NOMO-1 treated with dmso at 0.1 percent for 144 hours (cell line): ENCODE data around the gene RNF141.

Experiments used
- DNase-seq: peaks from one replicate; lab custom pipeline; 2025; ENCODE audit not compliant: unreplicated experiment; lab: John Stamatoyannopoulos, UW

The RNF141 gene

DNA sequence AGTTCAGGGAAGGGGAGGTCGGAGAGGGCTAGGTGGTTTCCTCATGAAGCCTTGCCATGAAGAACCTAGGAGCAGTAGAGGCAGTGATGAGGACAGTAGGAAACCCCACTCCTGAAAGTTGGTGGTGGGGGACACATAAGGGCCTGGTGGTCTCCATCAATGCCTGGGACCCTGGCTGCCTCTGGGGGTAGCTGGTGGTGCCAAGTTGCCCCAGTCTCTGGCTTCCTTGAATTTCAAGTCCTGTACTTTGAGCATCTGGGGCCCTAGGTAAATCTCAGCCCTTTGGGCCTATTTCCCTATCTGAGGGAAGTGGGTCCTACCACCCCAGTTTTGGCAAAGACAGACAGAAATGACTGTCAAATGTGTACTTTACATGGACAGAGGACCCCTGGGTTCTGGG, 57.8 kb downstream of the RNF141 start:
- DNase-seq = no peak

DNA sequence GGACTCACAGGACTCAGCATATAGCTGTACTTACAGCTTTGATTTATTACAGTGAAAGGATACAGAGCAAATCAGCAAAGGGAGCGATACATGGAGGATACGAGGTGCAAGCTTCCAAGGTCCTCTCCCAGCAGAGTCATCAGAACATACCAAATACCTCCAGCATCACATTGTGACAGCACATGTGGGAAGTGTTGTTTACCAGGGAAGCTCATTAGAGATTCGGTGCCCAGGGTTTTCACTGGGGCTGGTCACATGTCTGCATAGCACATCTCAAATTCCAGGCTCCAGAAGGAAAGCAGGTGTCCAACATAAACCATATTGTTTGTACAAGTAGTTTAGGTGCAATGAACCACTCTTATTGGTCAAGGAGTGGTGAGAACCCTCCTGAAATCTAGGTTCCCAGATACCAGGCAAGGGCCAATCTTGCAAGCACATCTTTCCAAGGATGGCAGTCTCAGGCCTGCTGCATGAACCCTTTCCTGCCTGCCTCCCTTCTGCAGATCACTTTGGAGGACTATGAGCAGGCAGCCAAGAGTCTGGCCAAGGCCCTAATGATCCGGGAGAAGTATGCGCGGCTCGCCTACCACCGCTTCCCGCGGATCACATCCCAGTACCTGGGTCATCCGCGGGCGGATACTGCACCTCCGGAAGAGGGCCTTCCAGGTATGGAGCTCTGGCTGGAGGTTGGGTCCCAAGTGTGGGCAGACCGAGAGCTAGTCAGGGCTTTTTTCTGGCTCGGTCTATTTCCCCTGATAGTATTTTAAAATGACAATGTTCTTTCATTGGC, 59.2 kb downstream of the RNF141 start:
- DNase-seq = no peak

DNA sequence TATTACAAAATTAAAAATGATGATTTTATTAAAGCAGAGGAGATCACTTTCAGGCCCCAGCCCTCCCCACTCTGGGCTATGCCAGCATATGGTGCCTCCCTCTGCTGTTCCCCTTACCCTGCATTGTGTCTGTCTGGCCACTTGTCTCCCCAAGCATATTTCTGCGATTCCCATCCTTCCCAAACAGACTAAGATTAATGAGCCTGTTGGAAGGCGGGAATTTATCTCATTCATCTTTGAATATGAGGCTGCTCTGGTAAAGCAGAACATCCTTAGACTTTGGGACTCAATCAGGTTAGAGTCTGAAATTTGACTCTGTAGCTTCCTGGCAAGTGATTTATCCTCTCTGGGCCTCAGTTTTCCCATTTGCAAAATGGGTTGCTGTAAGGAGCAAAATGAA, 60.2 kb downstream of the RNF141 start:
- DNase-seq = no peak

DNA sequence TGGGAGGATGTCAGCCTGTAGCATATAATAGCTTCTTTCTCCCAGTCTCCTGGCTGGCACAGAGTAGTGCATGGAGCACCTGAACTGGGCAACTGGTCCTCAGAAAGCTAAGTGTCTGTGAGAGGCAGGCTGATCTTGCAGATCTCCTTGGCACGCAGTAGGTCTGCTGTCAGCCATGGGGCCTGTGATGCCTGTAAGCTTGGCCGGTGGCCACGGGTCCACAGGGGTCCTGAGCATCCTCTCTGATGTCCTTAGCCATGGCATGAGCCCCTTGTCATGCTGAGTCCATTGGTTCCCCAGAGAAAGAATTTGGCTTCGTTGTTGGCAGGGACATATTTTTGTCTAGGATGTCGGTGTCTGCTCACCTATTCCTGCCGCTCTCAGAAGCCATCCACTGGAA, 61.0 kb downstream of the RNF141 start:
- DNase-seq = no peak

DNA sequence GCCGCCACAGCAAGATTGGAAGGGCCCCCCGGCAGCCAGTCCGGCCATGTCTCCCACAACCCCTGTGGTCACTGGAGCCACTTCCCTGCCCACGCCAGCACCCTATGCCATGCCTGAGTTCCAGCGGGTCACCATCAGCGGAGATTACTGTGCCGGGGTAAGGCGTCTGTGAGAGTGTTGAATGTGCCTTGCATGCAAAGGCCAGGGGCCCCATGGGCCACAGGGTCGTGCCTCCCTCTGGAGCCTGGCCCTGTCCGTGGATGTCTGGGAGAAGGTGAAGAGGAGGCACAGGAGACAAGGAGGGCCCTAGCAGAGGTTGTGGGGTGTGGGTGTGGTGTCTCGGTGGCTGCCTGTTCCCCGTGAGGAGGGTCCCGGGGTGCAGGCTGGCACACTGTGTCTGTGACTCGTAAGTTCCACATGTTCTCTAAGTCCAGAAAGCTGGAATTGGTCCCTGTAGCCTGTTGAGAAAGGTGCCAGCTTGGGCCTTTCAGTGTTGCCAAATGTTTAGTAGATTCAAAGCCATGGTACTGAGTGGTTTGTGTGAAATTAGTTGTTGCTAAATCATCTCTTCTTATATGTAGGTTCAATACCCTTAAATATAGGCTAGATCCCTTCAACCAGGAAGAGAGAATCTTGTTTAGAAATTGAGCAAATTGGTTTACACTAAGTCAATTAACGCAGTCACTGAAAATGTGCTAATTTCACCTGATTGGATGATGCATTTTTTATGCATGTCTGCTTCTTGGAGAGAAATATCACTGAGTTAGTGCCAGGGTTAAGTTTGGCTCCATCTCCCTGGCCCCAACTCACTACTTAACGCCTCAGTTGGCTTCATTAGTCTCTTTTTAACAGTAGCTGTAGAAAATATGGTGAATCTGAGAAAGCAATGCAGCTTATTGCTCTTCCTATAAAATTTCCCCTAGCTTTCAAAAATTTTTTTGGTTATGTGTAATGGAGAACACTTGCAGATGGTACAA, 62.1 kb downstream of the RNF141 start:
- DNase-seq = no peak

DNA sequence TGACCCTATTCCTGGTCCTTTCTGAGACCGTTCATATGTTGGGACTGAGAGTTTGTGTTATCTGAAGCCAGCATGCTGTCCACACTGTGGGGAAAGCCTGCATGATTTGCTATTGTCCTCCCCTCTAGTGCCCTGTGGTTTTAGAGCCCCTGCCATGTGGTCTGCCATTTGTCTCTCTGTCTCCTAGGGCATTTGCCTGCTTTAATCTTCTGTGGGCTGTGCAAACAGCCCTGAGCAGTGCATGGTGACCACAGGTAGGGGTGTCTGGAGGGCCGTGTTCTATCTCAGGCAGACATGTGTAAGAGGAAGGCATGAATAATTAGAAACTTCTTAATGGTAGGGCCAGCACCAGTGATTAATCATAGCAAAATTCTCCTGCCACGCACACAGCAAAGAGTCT, 62.9 kb downstream of the RNF141 start:
- DNase-seq = no peak

DNA sequence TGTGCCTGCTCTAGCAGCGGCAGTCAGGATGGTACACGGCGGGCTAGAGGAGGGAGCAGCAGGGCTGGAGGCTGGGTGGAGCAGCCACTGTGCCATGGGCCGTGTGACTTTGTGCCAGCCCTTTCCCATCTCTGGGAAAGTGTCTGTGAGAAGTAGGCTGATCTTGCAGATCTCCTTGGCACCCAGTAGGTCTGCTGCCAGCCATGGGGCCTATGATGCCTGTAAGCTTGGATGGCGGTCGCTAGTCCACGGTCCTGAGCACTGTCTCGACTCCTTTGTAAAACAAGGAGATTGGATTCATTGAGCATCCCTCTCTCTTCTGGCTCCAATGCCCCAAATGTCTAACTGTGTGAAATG, 63.3 kb downstream of the RNF141 start:
- no peak for DNase-seq

DNA sequence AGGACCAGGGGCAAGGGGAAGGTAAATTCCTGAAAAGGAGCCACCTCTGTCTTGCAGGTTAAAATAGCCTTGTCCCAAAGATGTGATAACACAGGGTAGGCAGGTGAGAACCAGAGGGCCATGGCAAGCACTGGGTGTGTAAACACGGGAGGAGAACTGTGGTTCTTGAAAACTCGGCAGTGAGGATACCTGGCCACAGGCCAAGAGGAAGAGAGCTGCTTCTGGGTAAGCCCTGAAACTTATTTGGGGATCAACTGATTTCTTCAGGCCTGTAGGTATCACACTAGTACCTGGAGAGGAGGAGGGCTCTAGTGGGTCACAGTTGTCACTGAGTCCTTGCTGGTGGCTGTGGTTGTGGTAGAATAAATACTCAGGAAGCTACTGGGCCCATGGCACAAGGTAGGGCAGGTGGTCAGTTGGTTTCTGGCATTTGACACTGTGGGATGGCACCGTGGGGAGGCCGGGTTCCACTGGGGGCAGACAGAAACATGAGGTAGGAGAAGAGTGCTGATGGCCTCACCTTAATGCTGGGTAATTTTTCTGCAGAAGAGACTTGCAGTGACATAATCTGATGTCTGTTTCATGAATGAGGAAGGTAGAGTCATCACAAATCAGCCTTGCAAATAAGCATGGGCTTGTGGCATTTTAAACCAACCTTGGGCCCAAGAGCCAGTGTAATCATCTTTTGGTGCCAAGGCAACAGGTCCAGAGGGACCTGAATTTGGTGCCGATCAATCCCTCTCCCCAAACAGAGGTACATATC, 63.9 kb downstream of the RNF141 start:
- DNase-seq = no peak

DNA sequence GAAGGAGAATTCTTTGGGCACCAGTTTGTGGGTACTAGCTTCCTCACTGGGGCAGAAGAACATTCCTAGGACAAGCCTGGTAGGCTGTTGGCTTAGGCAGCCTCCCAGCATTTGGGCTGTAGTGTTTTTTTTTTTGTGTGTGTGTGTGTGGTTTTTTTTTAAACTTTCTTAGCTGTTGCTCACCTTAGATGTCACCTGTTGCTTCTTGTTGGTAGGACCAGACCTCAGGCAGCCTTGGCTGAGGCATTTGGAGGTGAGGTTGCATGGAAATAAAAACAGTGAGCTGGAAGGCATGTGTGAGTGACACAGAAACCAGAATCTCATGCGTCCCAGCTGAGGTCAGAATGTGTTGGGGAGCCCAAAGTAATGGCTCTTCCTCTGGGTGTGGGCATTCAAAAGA, 64.6 kb downstream of the RNF141 start:
- no peak for DNase-seq

DNA sequence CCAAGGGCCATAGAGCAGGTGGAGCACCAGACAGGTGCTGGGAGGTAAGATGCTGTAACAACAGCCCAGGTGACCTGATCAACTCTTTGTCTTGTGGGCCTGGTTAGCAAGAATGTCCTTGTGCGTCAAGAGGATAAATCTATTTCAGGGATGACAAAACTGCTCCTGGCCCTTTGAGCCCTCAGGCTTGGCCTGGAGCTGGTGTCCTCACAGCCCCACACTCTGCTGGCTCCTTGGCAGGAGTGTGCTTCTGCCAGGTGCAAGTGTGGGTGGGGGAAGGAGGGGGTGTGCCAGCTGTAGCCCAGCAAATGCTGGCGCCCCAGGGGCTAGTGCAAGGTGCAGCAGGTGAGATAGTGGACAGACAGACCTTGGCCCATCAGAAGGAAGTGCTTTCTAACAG, 66.4 kb downstream of the RNF141 start:
- no peak for DNase-seq

DNA sequence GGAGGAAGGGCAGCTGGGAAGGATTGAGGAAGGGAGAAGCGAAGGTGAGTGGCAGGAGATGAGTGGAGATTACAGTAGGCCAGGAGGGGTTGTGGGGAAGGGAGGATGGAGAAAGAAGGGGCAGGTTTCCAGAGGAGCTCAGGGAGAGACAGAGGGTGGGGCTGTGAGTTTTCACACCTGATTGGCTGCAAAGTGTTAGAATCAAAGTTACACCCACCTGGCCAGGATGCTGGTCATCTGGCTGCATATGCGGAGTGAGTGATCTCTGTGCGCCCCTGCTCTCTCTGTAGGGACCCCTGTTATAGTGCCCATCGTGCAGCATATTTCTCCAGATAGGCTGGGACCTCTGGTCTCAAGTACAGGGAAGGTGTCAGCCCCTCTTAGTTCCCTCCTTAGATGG, 67.6 kb downstream of the RNF141 start:
- no peak for DNase-seq

DNA sequence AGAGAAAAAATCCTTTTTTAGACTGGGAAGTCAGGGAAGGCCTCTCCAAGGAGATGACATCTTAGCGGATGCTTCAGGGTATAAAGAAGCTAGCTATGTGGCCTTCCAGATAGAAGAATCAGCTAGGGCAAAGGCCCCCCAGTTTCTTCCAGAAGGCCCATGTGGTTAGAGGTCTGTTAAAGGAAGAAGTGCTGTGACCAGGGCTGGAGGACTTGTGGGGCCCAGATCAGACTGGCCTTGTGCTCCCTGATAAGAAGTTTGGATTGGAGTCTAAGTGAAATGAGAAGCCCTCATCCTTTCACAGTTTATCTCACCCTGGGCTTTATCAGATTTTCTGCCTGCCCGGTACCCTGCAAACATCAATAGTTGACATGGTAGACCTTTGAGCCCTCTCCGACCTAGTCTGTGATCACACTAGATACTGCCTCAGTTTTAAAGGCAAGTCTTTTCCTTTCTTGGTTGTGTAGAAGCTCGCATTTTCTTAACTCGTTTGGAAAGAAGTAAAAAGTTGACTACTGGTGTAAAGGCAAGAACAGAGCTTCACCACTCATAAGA, 78.2 kb downstream of the RNF141 start:
- no peak for DNase-seq
